Liver (tissue), 3 donors: ENCODE results near the gene LCN12.

ENCODE experiments used
- SP1 ChIP-seq: IDR thresholded peaks from 2 replicates; pipeline ENCODE4 v1.6.1; 2018; ENCODE audit warnings: antibody characterized with exemption, mild to moderate bottlenecking
- TAF1 ChIP-seq: conservative IDR thresholded peaks from 2 replicates; pipeline ENCODE4 v1.6.1; 2016; ENCODE audit warnings: antibody characterized with exemption, mild to moderate bottlenecking
- YY1 ChIP-seq: IDR thresholded peaks from 2 replicates; pipeline ENCODE4 v1.6.1; 2016; ENCODE audit warnings: antibody characterized with exemption, mild to moderate bottlenecking
- TF ChIP-seq, protein P1 (sequence below): fragments of 150-350 bp; IDR thresholded peaks from 2 replicates; pipeline ENCODE4 v1.5.1; 2017; ENCODE audit warnings: improper control_type of control experiment, low read depth, low read length; ENCODE audit not compliant: missing input control
- donor health status: healthy.
- donor health status: healthy.

DNA sequence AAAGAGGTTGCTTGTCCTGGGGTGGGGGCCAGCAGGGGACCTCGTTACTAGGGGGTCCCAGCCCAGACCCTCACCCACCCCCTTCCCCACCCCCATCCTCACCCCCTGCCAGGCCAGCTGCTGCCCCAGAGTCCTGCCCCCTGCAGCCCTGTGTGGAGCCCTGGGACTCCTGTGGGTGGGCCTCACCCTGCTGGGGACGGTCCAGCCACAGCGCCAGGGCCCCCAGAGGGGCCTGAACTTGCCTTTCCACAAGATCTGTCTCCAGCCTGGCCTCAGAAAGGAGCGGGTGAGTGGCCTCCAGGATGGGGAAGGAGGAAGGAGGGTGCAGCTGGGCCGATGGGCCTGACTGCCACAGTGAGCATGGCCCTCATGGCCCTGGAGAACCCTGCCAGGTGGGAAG is 17.7 kb downstream of the LCN12 start:
- TF ChIP-seq, protein P1, sequence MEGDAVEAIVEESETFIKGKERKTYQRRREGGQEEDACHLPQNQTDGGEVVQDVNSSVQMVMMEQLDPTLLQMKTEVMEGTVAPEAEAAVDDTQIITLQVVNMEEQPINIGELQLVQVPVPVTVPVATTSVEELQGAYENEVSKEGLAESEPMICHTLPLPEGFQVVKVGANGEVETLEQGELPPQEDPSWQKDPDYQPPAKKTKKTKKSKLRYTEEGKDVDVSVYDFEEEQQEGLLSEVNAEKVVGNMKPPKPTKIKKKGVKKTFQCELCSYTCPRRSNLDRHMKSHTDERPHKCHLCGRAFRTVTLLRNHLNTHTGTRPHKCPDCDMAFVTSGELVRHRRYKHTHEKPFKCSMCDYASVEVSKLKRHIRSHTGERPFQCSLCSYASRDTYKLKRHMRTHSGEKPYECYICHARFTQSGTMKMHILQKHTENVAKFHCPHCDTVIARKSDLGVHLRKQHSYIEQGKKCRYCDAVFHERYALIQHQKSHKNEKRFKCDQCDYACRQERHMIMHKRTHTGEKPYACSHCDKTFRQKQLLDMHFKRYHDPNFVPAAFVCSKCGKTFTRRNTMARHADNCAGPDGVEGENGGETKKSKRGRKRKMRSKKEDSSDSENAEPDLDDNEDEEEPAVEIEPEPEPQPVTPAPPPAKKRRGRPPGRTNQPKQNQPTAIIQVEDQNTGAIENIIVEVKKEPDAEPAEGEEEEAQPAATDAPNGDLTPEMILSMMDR = no peak
- TF ChIP-seq SP1 = no peak
- TF ChIP-seq TAF1 = no peak
- no peak for TF ChIP-seq YY1
